Ovary (tissue), 3 donors: ENCODE data around the gene LRTM2.

Experiments
- EP300 ChIP-seq: sonication (generic); formaldehyde crosslinking; IDR thresholded peaks from one replicate; pipeline ENCODE4 v1.6.1; 2017; ENCODE audit warnings: antibody characterized with exemption
- POLR2A ChIP-seq: fragments of 450-650 bp; IDR thresholded peaks from one replicate; pipeline ENCODE4 v1.6.1; 2017; ENCODE audit warnings: antibody characterized with exemption, mild to moderate bottlenecking, moderate library complexity
- TF ChIP-seq, protein P1 (sequence below), 3 donors: fragments of 450-650 bp in 2 of 3; fragments of 200-600 bp in 1 of 3; IDR thresholded peaks; one replicate each; pipeline versions ENCODE4 v1.5.1 to v1.8.0; 2016 to 2022; ENCODE audit warnings: antibody characterized with exemption in 3 of 3, mild to moderate bottlenecking in 1 of 3
- donor health status: DM: no; HTN: no; CAD: no.

DNA sequence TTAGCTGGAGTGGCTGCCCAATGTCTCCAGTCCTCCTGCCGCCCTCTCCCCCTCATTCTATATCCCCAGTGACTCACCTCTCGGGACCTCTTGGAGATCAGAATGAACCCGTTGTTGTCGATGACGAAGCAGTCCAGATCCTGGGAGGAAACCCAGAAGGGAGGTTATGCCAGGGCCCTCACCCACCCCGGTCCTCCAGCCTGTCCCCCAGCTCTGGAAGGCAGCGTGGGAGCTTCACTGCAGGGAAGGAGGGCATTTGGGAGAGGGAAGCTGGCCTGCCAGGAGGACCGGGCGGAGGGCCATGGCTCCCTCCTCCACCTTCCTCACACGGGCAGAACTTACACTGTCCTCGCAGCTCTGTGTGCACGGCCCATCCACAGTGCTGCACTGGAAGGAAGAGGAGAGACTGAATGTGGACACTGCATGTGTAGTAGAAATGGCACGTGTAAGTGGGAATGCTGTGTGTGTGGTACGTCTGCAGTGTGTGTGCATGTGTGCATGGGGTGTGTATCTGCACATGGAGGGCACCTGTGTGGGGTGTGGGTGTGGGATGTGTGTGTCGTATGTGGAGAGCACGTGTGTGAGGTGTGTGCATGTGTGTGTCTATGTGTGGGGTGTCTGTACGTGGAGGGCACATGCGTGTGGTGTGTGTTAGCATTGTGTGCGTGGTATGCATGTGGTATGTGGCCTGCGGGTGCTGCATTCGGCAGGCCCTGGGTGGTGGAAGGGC, 10.0 kb upstream of the LRTM2 start:
- TF ChIP-seq, protein P1, sequence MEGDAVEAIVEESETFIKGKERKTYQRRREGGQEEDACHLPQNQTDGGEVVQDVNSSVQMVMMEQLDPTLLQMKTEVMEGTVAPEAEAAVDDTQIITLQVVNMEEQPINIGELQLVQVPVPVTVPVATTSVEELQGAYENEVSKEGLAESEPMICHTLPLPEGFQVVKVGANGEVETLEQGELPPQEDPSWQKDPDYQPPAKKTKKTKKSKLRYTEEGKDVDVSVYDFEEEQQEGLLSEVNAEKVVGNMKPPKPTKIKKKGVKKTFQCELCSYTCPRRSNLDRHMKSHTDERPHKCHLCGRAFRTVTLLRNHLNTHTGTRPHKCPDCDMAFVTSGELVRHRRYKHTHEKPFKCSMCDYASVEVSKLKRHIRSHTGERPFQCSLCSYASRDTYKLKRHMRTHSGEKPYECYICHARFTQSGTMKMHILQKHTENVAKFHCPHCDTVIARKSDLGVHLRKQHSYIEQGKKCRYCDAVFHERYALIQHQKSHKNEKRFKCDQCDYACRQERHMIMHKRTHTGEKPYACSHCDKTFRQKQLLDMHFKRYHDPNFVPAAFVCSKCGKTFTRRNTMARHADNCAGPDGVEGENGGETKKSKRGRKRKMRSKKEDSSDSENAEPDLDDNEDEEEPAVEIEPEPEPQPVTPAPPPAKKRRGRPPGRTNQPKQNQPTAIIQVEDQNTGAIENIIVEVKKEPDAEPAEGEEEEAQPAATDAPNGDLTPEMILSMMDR (IDR thresholded peaks at IDR 0.05): no peak
- no peak for TF ChIP-seq POLR2A
- TF ChIP-seq EP300: no peak
